Epithelial cell of esophagus (primary cell): ENCODE data around the gene RTN4IP1.
"Not testable (repeated sequence)": the region's sequence is repeated elsewhere in the genome, so short reads cannot be mapped to it uniquely, and the experiment has no call there.

Experiments
- DNase-seq: peaks from one replicate; pipeline ENCODE4 v3.0.0; 2010; ENCODE audit warnings: low read depth
- H3K4me3 ChIP-seq: 2 replicates; pipeline ENCODE4 v1.5.1; 2011; ENCODE audit warnings: mild to moderate bottlenecking, low read length, control low read depth
- TF ChIP-seq, protein P1 (sequence below): IDR thresholded peaks from 2 replicates; pipeline ENCODE4 v1.5.1; 2011; ENCODE audit warnings: low read depth, mild to moderate bottlenecking, low read length, control low read depth, inconsistent platforms; ENCODE audit not compliant: insufficient read depth; ENCODE audit errors: missing control alignments

Gene RTN4IP1

DNA sequence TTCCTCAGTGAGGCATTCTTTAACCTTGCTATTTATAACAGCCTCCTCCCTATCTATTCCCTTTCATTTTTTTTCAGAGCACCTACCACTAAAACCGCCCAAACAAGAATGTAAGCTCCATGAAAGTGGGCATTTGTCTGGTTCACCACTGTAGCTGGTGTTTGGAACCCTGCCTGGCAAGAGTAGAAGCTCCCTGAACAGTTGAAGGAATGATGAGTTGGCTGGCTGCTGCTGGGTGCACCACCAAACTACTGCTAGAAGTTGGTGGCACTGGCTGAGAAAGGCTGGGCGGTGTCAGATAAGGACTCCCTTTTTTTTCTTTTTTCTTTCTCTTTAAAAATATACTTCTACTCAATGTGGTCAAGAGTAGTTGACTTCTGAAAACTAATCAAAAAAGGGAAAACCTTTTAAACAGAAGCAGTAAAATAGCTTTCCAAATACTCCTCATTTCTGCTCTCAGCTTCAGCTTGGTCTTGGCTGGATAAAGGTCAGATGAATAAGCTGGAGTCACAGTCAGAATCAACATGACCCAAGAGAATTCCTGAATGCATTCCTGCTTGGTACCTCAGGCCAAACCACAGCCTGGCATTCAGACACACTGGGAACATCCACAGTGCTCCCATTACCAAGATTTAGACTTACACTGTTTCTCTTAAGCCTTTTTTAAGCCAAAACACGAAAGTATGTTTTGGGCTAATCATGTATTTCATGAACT is 38.0 kb downstream of the RTN4IP1 start:
- TF ChIP-seq, protein P1, sequence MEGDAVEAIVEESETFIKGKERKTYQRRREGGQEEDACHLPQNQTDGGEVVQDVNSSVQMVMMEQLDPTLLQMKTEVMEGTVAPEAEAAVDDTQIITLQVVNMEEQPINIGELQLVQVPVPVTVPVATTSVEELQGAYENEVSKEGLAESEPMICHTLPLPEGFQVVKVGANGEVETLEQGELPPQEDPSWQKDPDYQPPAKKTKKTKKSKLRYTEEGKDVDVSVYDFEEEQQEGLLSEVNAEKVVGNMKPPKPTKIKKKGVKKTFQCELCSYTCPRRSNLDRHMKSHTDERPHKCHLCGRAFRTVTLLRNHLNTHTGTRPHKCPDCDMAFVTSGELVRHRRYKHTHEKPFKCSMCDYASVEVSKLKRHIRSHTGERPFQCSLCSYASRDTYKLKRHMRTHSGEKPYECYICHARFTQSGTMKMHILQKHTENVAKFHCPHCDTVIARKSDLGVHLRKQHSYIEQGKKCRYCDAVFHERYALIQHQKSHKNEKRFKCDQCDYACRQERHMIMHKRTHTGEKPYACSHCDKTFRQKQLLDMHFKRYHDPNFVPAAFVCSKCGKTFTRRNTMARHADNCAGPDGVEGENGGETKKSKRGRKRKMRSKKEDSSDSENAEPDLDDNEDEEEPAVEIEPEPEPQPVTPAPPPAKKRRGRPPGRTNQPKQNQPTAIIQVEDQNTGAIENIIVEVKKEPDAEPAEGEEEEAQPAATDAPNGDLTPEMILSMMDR, result no peak
- no peak overlapping the region for H3K4me3 ChIP-seq
- DNase-seq, result peak; percentile 50

DNA sequence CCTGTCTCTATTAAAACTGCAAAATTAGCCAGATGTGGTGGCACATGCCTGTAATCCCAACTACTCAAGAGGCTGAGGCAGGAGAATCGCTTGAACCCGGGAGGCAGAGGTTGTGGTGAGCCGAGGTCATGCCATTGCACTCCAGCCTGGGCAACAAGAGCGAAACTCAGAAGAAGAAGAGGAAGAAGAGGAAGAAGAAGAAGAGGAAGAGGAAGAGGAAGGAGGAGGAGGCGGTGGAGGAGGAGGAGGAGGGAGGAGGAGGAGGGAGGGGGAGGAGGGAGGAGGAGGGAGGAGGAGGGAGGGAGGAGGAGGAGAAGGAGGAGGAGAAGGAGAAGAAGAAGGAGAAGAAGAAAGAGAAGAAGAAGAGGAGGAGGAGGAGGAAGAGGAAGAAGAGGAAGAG is 40.4 kb downstream of the RTN4IP1 start:
- H3K4me3 ChIP-seq, DNase-seq: not testable (repeated sequence)

GRCh38 chr6:106586815-106587415 is 42.4 kb downstream of the RTN4IP1 start:
- peak; percentile 89 for DNase-seq
- TF ChIP-seq, protein P1, result no peak
- H3K4me3 ChIP-seq, result no peak overlapping the region

DNA sequence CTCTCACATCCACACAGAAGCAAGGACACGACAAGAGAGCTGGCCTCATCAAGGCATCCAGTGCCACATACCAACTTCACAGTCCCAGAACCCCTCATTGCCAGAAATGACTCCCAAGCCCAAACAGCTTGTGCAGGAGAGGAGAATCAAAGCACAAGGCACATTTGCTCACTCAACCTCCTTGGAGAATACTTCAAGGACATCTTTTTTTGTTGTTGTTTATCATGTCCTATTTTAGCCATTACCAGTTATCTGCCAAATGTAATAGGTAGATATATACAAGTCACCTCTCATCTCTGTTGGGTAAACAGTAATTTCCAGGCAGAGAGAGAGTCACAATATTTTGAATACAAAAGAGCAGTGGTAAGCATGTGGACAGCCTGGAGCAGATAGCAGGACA is 47.8 kb downstream of the RTN4IP1 start:
- TF ChIP-seq, protein P1, result no peak
- no peak for DNase-seq
- no peak overlapping the region for H3K4me3 ChIP-seq

GRCh38 chr6:106579281-106579680 is 50.0 kb downstream of the RTN4IP1 start:
- H3K4me3 ChIP-seq, result no peak overlapping the region
- TF ChIP-seq, protein P1, result no peak
- DNase-seq, result no peak

GRCh38 chr6:106574741-106575458 is 54.4 kb downstream of the RTN4IP1 start:
- DNase-seq, result peak; percentile 36
- no peak overlapping the region for H3K4me3 ChIP-seq
- TF ChIP-seq, protein P1, result no peak

GRCh38 chr6:106572875-106573585 is 56.3 kb downstream of the RTN4IP1 start:
- no peak for DNase-seq
- TF ChIP-seq, protein P1, result no peak
- no peak overlapping the region for H3K4me3 ChIP-seq
